WERI-Rb-1 (cell line): ENCODE measurements around the gene SPCS2.

Experiments
- DNase-seq: peaks from one replicate; pipeline ENCODE4 v3.0.0-alpha.2; 2020
- H3K27ac ChIP-seq: fragments of 250-450 bp; sonication (Bioruptor Pico); 2 replicates; pipeline ENCODE4 v1.5.1; 2020; ENCODE audit warnings: mild to moderate bottlenecking, moderate library complexity
- H3K27me3 ChIP-seq: fragments of 250-450 bp; sonication (Bioruptor Pico); 2 replicates; pipeline ENCODE4 v1.5.1; 2021; ENCODE audit warnings: mild to moderate bottlenecking, low read depth, moderate library complexity; ENCODE audit not compliant: insufficient read depth, severe bottlenecking
- H3K36me3 ChIP-seq: fragments of 250-450 bp; sonication (Bioruptor Pico); 2 replicates; pipeline ENCODE4 v1.5.1; 2020; ENCODE audit warnings: mild to moderate bottlenecking, moderate library complexity
- H3K4me3 ChIP-seq: 2 replicates; pipeline ENCODE4 v1.5.1; 2011; ENCODE audit warnings: low read depth, mild to moderate bottlenecking, control low read depth, low read length
- H3K9me3 ChIP-seq: fragments of 250-450 bp; sonication (Bioruptor Pico); 2 replicates; pipeline ENCODE4 v1.5.1; 2021; ENCODE audit warnings: mild to moderate bottlenecking, moderate library complexity; ENCODE audit not compliant: severe bottlenecking
- TF ChIP-seq, protein P1 (sequence below): IDR thresholded peaks from 2 replicates; pipeline ENCODE4 v1.5.1; 2011; ENCODE audit warnings: low read depth, mild to moderate bottlenecking, control low read depth, inconsistent platforms, low read length

The SPCS2 gene

GRCh38 chr11:74932169-74932568 lies 16.9 kb upstream of the SPCS2 start:
- no peak for DNase-seq
- Histone ChIP-seq H3K27ac (no peak overlapping the region), H3K36me3 (peaks cover 63% of the 10 kb centered on the region), H3K4me3 (no peak overlapping the region), H3K27me3 (no peaks in the 10 kb centered on the region), H3K9me3 (no peaks in the 10 kb centered on the region)
- TF ChIP-seq, protein P1, sequence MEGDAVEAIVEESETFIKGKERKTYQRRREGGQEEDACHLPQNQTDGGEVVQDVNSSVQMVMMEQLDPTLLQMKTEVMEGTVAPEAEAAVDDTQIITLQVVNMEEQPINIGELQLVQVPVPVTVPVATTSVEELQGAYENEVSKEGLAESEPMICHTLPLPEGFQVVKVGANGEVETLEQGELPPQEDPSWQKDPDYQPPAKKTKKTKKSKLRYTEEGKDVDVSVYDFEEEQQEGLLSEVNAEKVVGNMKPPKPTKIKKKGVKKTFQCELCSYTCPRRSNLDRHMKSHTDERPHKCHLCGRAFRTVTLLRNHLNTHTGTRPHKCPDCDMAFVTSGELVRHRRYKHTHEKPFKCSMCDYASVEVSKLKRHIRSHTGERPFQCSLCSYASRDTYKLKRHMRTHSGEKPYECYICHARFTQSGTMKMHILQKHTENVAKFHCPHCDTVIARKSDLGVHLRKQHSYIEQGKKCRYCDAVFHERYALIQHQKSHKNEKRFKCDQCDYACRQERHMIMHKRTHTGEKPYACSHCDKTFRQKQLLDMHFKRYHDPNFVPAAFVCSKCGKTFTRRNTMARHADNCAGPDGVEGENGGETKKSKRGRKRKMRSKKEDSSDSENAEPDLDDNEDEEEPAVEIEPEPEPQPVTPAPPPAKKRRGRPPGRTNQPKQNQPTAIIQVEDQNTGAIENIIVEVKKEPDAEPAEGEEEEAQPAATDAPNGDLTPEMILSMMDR: no peak

DNA sequence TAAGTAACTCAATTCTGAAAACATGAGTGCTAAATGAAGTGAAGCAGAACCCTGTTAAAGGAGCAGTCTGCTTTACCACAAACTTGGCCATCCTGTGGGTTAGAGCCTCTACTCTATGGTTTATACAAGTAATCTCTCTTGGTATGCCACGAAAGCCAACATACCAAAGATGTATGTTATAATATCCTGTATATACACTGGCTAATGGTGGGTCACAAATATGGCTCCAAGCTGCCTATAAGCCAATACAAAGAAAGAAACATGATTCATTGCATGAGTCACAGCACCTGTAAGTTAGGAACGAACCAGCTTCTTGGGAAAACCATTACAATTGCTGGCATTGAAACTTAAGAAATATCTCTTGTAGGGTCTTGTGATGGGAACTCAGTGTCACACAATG lies 16.3 kb upstream of the SPCS2 start:
- Histone ChIP-seq H3K9me3 (no peaks in the 10 kb centered on the region), H3K27me3 (no peaks in the 10 kb centered on the region), H3K4me3 (no peak overlapping the region), H3K27ac (no peak overlapping the region), H3K36me3 (peaks cover 65% of the 10 kb centered on the region)
- TF ChIP-seq, protein P1: no peak
- DNase-seq: no peak

- Histone ChIP-seq H3K9me3 (no peaks in the 10 kb centered on the region), H3K27ac (no peak overlapping the region), H3K27me3 (no peaks in the 10 kb centered on the region), H3K4me3 (no peak overlapping the region), H3K36me3 (peaks cover 69% of the 10 kb centered on the region)
- TF ChIP-seq, protein P1: no peak
- no peak for DNase-seq
Measured at GRCh38 chr11:74933765-74934164, 15.3 kb upstream of the SPCS2 start.

GRCh38 chr11:74935285-74935684 lies 13.8 kb upstream of the SPCS2 start:
- no peaks in the 10 kb centered on the region for H3K9me3 ChIP-seq
- TF ChIP-seq, protein P1: no peak
- no peak for DNase-seq
- H3K27ac ChIP-seq: no peak overlapping the region
- H3K27me3 ChIP-seq: no peaks in the 10 kb centered on the region
- no peak overlapping the region for H3K4me3 ChIP-seq
- peaks cover 81% of the 10 kb centered on the region for H3K36me3 ChIP-seq

DNA sequence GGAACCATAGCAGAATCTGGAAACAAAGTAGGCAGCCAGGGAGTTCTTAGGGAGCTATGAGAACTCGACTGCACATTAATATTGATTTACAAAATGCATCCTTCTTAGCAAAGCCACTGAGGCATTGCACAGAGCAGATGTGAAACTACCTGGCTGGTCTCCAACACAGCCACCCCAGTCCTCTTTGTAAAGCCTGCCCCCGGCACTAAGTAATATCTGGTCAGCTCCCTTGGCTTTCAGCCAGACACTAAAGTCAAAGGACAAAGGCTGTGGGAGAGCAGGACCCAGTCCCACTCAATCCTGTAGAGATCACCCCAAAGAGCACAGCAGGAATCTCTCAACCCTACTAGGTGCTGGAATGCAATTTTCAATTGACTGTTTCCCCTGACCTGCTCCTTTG lies 13.0 kb upstream of the SPCS2 start:
- H3K27ac ChIP-seq: no peak overlapping the region
- no peaks in the 10 kb centered on the region for H3K9me3 ChIP-seq
- no peak for DNase-seq
- H3K27me3 ChIP-seq: no peaks in the 10 kb centered on the region
- peaks cover 89% of the 10 kb centered on the region for H3K36me3 ChIP-seq
- H3K4me3 ChIP-seq: no peak overlapping the region
- TF ChIP-seq, protein P1: no peak

DNA sequence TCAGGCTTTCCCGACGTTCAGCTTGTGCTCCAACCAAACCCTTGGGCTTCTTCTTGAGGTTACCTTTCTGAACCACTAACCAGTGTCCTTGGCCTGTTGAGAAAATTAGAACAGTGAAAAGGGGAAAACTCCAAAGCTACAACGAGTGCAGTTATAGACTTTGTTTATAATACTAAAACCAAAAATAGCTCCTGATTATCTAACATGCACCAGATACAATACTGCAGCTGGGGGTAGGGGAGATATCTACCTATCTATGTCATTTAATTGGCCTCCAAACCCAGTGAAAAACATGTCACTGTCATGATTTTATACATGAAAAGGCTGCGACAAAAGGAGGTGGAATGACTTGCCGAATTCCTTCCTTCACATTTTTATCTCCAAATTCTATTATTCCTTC lies 12.1 kb upstream of the SPCS2 start:
- Histone ChIP-seq H3K9me3 (no peaks in the 10 kb centered on the region), H3K27ac (no peak overlapping the region), H3K36me3 (peaks cover 82% of the 10 kb centered on the region), H3K27me3 (no peaks in the 10 kb centered on the region), H3K4me3 (no peak overlapping the region)
- DNase-seq: no peak
- TF ChIP-seq, protein P1: no peak
